KMS-11 (cell line): ENCODE measurements around the gene MGAT5B.

Experiments
- H2AFZ ChIP-seq: fragments of 200-600 bp; sonication (generic); 2 replicates; pipeline ENCODE4 v1.6.1; 2016; ENCODE audit warnings: antibody characterized with exemption, mixed run types, low read depth
- H3K27ac ChIP-seq: fragments of 200-600 bp; sonication (generic); 2 replicates; pipeline ENCODE4 v1.6.1; 2016; ENCODE audit warnings: mild to moderate bottlenecking, mixed run types
- H3K27me3 ChIP-seq: fragments of 200-600 bp; sonication (generic); 2 replicates; pipeline ENCODE4 v1.6.1; 2017; ENCODE audit warnings: mild to moderate bottlenecking, low read depth, mixed run types, moderate library complexity; ENCODE audit not compliant: insufficient read depth
- H3K36me3 ChIP-seq: fragments of 200-600 bp; sonication (generic); 2 replicates; pipeline ENCODE4 v1.6.1; 2017; ENCODE audit warnings: mild to moderate bottlenecking, mixed run types; ENCODE audit not compliant: insufficient read depth
- H3K4me1 ChIP-seq: fragments of 200-600 bp; sonication (generic); 2 replicates; pipeline ENCODE4 v1.6.1; 2016; ENCODE audit warnings: mild to moderate bottlenecking, low read depth, mixed run types; ENCODE audit not compliant: poor library complexity, severe bottlenecking
- H3K4me2 ChIP-seq: fragments of 200-600 bp; sonication (generic); 2 replicates; pipeline ENCODE4 v1.7.0; 2016; ENCODE audit warnings: mild to moderate bottlenecking, mixed run types
- H3K4me3 ChIP-seq: fragments of 200-600 bp; sonication (generic); IDR thresholded peaks from 2 replicates; pipeline ENCODE4 v1.6.1; 2017; ENCODE audit warnings: low read depth, low read length, mixed read lengths; ENCODE audit not compliant: insufficient read depth
- H3K79me2 ChIP-seq: fragments of 200-600 bp; sonication (generic); 2 replicates; pipeline ENCODE4 v1.6.1; 2016; ENCODE audit warnings: low read depth, mixed run types; ENCODE audit not compliant: insufficient read depth
- H3K9ac ChIP-seq: fragments of 200-600 bp; sonication (generic); 2 replicates; pipeline ENCODE4 v1.6.1; 2016; ENCODE audit warnings: mild to moderate bottlenecking, mixed run types
- H4K20me1 ChIP-seq: fragments of 200-600 bp; sonication (generic); 2 replicates; pipeline ENCODE4 v1.6.1; 2016; ENCODE audit warnings: mild to moderate bottlenecking, mixed run types; ENCODE audit not compliant: insufficient read depth
- TF ChIP-seq, protein P1 (sequence below): fragments of 200-600 bp; sonication (generic); conservative IDR thresholded peaks from 2 replicates; pipeline ENCODE4 v1.6.1; 2017; ENCODE audit warnings: low read depth, mild to moderate bottlenecking, antibody characterized with exemption, low read length, moderate library complexity, mixed read lengths

Gene MGAT5B

DNA sequence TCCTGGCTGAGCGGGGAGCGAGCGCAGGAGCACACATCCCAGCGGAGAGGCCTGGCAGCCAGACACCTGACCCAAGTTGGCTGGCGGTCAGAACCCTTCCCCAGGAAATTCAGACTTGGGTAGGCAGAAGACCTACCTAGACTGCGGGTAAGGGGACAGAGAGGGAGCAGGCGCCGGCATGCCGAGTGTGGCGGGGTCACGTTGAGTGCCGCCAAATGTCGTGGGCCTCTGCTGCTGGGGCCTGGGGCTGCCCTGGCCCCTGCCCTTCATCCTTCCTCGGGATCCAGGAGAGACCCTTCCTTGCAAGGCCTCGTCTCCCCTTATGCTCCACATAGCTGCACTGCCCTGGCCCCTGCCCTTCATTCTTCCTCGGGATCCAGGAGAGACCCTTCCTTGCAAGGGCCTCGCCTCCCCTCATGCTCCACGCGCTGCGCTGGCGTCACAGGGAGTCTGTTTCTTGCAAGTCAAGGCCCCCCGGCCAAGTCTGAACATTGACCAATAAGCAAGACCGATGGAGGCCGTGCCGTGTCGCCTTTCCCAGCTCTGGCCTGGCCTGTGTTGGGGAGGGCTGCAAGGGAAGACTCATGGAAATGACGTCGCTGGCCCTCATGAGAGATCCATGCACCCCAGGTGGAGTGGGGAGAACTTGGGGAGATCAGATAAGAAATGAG is 47.8 kb downstream of the MGAT5B start:
- no peaks in the 10 kb centered on the region for H3K4me1 ChIP-seq
- H3K36me3 ChIP-seq: no peaks in the 10 kb centered on the region
- TF ChIP-seq, protein P1, sequence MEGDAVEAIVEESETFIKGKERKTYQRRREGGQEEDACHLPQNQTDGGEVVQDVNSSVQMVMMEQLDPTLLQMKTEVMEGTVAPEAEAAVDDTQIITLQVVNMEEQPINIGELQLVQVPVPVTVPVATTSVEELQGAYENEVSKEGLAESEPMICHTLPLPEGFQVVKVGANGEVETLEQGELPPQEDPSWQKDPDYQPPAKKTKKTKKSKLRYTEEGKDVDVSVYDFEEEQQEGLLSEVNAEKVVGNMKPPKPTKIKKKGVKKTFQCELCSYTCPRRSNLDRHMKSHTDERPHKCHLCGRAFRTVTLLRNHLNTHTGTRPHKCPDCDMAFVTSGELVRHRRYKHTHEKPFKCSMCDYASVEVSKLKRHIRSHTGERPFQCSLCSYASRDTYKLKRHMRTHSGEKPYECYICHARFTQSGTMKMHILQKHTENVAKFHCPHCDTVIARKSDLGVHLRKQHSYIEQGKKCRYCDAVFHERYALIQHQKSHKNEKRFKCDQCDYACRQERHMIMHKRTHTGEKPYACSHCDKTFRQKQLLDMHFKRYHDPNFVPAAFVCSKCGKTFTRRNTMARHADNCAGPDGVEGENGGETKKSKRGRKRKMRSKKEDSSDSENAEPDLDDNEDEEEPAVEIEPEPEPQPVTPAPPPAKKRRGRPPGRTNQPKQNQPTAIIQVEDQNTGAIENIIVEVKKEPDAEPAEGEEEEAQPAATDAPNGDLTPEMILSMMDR: no peak

DNA sequence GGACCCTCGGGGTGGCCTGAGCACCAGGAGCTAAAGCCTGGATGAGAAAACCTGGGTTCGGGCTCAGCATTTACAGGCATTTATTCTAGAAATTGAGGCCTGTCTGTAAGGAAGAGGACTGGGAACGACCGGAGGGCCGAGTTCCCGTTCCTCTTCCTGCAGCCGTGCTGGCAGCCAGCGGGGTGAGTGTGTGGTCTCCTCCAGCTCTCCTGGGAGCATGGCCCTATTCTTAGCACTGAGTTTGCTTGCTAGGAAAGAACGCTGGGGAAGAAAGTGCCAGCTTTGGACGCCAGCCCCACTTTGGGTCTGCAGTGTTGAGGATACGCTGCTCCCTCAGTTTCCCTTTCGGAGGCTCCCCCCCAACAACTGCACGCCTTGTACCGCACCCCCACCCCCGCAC is 49.6 kb downstream of the MGAT5B start:
- Histone ChIP-seq H3K36me3 (no peaks in the 10 kb centered on the region), H3K27ac (no peak overlapping the region), H4K20me1 (no peaks in the 10 kb centered on the region), H2AFZ (no peak overlapping the region), H3K4me1 (no peaks in the 10 kb centered on the region), H3K79me2 (no peaks in the 10 kb centered on the region), H3K27me3 (peaks cover 100% of the 10 kb centered on the region), H3K9ac (no peak overlapping the region), H3K4me3 (no peak overlapping the region), H3K4me2 (no peak overlapping the region)
- TF ChIP-seq, protein P1: no peak

More for the DNA sequence above, 47.8 kb downstream of the MGAT5B start:
- Histone ChIP-seq H3K27ac (no peak overlapping the region), H2AFZ (no peak overlapping the region), H3K27me3 (peaks cover 98% of the 10 kb centered on the region), H3K4me3 (no peak overlapping the region), H3K4me2 (no peak overlapping the region), H3K79me2 (no peaks in the 10 kb centered on the region), H4K20me1 (no peaks in the 10 kb centered on the region), H3K9ac (no peak overlapping the region)

DNA sequence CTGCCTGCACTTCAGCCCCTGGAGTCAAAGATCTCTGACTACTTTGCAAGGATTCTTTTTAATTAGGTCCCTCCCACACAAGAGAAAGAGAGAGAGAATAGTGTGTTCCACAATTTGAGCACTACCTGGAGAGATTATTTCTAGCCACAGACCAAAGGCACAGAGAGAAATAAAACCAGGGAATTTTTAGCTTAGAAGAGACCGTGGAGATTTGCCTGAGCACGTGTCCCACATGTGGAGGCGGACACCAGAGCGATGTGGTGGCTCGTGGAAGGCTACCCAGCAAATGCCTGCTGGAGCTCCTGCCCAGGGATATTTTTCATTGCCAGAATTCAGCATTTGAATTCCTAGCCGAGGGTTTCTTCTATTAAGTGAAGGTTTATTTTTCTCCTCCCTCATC is 50.6 kb downstream of the MGAT5B start:
- Histone ChIP-seq H4K20me1 (no peaks in the 10 kb centered on the region), H3K9ac (no peak overlapping the region), H3K4me1 (no peaks in the 10 kb centered on the region), H3K4me3 (no peak overlapping the region), H2AFZ (no peak overlapping the region), H3K79me2 (no peaks in the 10 kb centered on the region), H3K36me3 (no peaks in the 10 kb centered on the region), H3K4me2 (no peak overlapping the region), H3K27ac (no peak overlapping the region), H3K27me3 (peaks cover 100% of the 10 kb centered on the region)
- TF ChIP-seq, protein P1: no peak

DNA sequence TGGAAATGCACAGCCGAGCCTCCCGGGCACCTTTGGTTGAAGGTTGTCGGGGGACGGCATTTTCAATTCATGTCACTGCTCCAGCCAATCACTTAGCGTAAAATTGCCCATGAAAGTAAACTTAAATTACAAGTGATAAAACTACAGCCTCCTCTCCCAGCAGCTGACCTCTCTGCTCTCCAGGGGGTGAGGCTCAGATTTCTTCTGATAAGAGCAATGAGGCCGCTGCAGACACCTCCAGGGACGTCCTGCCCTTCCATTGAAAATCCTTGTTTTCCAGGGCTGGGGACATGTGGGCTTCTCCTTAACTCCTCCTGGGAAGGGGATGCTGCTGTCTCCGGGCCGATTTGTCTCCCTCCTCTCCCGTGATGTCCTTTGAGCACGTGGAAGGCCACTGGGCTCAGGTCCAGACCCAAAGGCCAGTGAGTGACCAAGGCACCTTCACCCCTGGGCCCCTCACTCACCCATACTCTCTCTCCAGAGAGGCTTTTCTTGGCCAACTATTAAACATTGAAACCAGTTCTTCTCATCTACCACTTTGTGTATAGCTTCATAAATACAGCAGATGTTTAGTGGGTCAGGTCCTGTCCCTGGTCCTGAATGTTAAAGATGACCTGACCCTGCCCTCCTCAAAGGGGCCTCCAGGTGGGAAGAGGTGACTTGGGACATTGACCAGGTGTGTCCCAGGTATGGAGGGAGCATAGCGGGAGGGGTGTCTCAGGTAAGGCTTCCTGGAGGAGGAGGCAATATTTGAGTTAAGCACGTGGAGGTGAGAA is 52.3 kb downstream of the MGAT5B start:
- no peak overlapping the region for H3K27ac ChIP-seq
- H4K20me1 ChIP-seq: no peaks in the 10 kb centered on the region
- no peak overlapping the region for H2AFZ ChIP-seq
- no peak overlapping the region for H3K9ac ChIP-seq
- peaks cover 92% of the 10 kb centered on the region for H3K27me3 ChIP-seq
- H3K4me2 ChIP-seq: no peak overlapping the region
- no peak overlapping the region for H3K4me3 ChIP-seq
- H3K36me3 ChIP-seq: no peaks in the 10 kb centered on the region
- H3K79me2 ChIP-seq: no peaks in the 10 kb centered on the region
- TF ChIP-seq, protein P1: no peak
- no peaks in the 10 kb centered on the region for H3K4me1 ChIP-seq
